ENCODE measurements around the gene ANKFN1. TPM values are rescaled to one million over a fixed set of nuclear protein-coding genes. Genes with fewer than 3 reads are reported as not detected.

ANKFN1 gene
- total RNA-seq (2014; rRNA removed; shearing (Covaris generic); ENCODE audit: low replicate concordance), result 6.0 and 7.0 TPM in 2 replicates

- H3K36me3 ChIP-seq, result no peaks in the 10 kb centered on the region
- H3K27me3 ChIP-seq, result no peaks in the 10 kb centered on the region
- no peak within 1 kb of the TSS for H3K4me3 ChIP-seq
- H3K9me3 ChIP-seq, result no peaks in the 10 kb centered on the region; the same call in 1 of the 2 replicates
- DNase-seq, result no peak
Observed at GRCh38 chr17:56152874-56153602, at the start of gene ANKFN1. TSS of gene ANKFN1 (plus strand) at chr17:56153475. CDS start at chr17:56212668, 59,193 bp downstream.

GRCh38 chr17:56108811-56109284 is 44.4 kb upstream of the ANKFN1 start:
- Histone ChIP-seq H3K27me3 (no peaks in the 10 kb centered on the region), H3K36me3 (no peaks in the 10 kb centered on the region), H3K9me3 (no peaks in the 10 kb centered on the region), H3K4me3 (no peak overlapping the region)
- DNase-seq, result no peak

- no peaks in the 10 kb centered on the region; the same call in 1 of the 2 replicates for H3K9me3 ChIP-seq
- DNase-seq, result no peak
- no peaks in the 10 kb centered on the region for H3K27me3 ChIP-seq
- no peaks in the 10 kb centered on the region for H3K36me3 ChIP-seq
- H3K4me3 ChIP-seq, result no peak overlapping the region
Observed at GRCh38 chr17:56109836-56110235, 43.4 kb upstream of the ANKFN1 start.

GRCh38 chr17:56110463-56111135 is 42.7 kb upstream of the ANKFN1 start:
- H3K4me3 ChIP-seq, result no peak overlapping the region
- H3K27me3 ChIP-seq, result no peaks in the 10 kb centered on the region
- H3K9me3 ChIP-seq, result no peaks in the 10 kb centered on the region; the same call in 1 of the 2 replicates
- DNase-seq, result no peak
- H3K36me3 ChIP-seq, result no peaks in the 10 kb centered on the region

- no peaks in the 10 kb centered on the region; the same call in 1 of the 2 replicates for H3K9me3 ChIP-seq
- peak; percentile 41 for DNase-seq
- no peaks in the 10 kb centered on the region for H3K36me3 ChIP-seq
- H3K27me3 ChIP-seq, result no peaks in the 10 kb centered on the region
- H3K4me3 ChIP-seq, result no peak overlapping the region
Observed at GRCh38 chr17:56111706-56112485, 41.4 kb upstream of the ANKFN1 start.

- peak; percentile 24 for DNase-seq
- H3K27me3 ChIP-seq, result no peaks in the 10 kb centered on the region
- H3K36me3 ChIP-seq, result no peaks in the 10 kb centered on the region
- no peaks in the 10 kb centered on the region; the same call in 1 of the 2 replicates for H3K9me3 ChIP-seq
- H3K4me3 ChIP-seq, result no peak overlapping the region
Observed at GRCh38 chr17:56113486-56113885, 39.8 kb upstream of the ANKFN1 start.

GRCh38 chr17:56114469-56114868 is 38.8 kb upstream of the ANKFN1 start:
- DNase-seq, result no peak
- no peaks in the 10 kb centered on the region for H3K27me3 ChIP-seq
- no peak overlapping the region for H3K4me3 ChIP-seq
- H3K9me3 ChIP-seq, result no peaks in the 10 kb centered on the region; the same call in 1 of the 2 replicates
- H3K36me3 ChIP-seq, result no peaks in the 10 kb centered on the region

- H3K9me3 ChIP-seq, result no peaks in the 10 kb centered on the region; the same call in 1 of the 2 replicates
- no peaks in the 10 kb centered on the region for H3K27me3 ChIP-seq
- H3K36me3 ChIP-seq, result no peaks in the 10 kb centered on the region
- no peak overlapping the region for H3K4me3 ChIP-seq
- DNase-seq, result no peak
Observed at GRCh38 chr17:56119191-56119590, 34.1 kb upstream of the ANKFN1 start.

GRCh38 chr17:56119936-56120335 is 33.3 kb upstream of the ANKFN1 start:
- Histone ChIP-seq H3K4me3 (no peak overlapping the region), H3K27me3 (no peaks in the 10 kb centered on the region), H3K36me3 (no peaks in the 10 kb centered on the region), H3K9me3 (no peaks in the 10 kb centered on the region)
- DNase-seq, result no peak

- no peaks in the 10 kb centered on the region for H3K9me3 ChIP-seq
Observed at GRCh38 chr17:56121191-56122051, 31.9 kb upstream of the ANKFN1 start.

GRCh38 chr17:56125830-56126819 is 27.1 kb upstream of the ANKFN1 start:
- H3K9me3 ChIP-seq, result no peaks in the 10 kb centered on the region
- no peaks in the 10 kb centered on the region for H3K36me3 ChIP-seq
- H3K27me3 ChIP-seq, result no peaks in the 10 kb centered on the region
- no peak overlapping the region for H3K4me3 ChIP-seq
- DNase-seq, result peak; percentile 49

More at GRCh38 chr17:56121191-56122051, 31.9 kb upstream of the ANKFN1 start:
- Histone ChIP-seq H3K36me3 (no peaks in the 10 kb centered on the region), H3K27me3 (no peaks in the 10 kb centered on the region), H3K4me3 (no peak overlapping the region)
- no peak for DNase-seq

- no peak overlapping the region for H3K4me3 ChIP-seq
- DNase-seq, result no peak
- no peaks in the 10 kb centered on the region for H3K36me3 ChIP-seq
- no peaks in the 10 kb centered on the region for H3K9me3 ChIP-seq
- no peaks in the 10 kb centered on the region for H3K27me3 ChIP-seq
Observed at GRCh38 chr17:56130026-56130425, 23.2 kb upstream of the ANKFN1 start.

GRCh38 chr17:56130631-56131030 is 22.6 kb upstream of the ANKFN1 start:
- Histone ChIP-seq H3K27me3 (no peaks in the 10 kb centered on the region), H3K4me3 (no peak overlapping the region)
- no peak for DNase-seq

GRCh38 chr17:56131431-56131830 is 21.8 kb upstream of the ANKFN1 start:
- H3K4me3 ChIP-seq, result no peak overlapping the region
- no peaks in the 10 kb centered on the region for H3K9me3 ChIP-seq
- no peaks in the 10 kb centered on the region for H3K36me3 ChIP-seq
- no peaks in the 10 kb centered on the region for H3K27me3 ChIP-seq
- no peak for DNase-seq

More at GRCh38 chr17:56130631-56131030, 22.6 kb upstream of the ANKFN1 start:
- no peaks in the 10 kb centered on the region for H3K9me3 ChIP-seq
- no peaks in the 10 kb centered on the region for H3K36me3 ChIP-seq

GRCh38 chr17:56136301-56136700 is 17.0 kb upstream of the ANKFN1 start:
- DNase-seq, result no peak
- Histone ChIP-seq H3K9me3 (no peaks in the 10 kb centered on the region), H3K27me3 (no peaks in the 10 kb centered on the region), H3K4me3 (no peak overlapping the region), H3K36me3 (no peaks in the 10 kb centered on the region)

All from MG63 (cell line).